IMR-90 (cell line): ENCODE results near the gene PPP1R15A. TPM values are rescaled to one million over a fixed set of nuclear protein-coding genes. Genes with fewer than 3 reads are reported as not detected.

Experiments
- ATAC-seq: fragments of 200-7000 bp; cut with Tn5 transposase; 2 replicates; pipeline ENCODE4 v1.9.1; 2020; ENCODE audit warnings: low read depth, mild to moderate bottlenecking, moderate library complexity
- BruUV-seq: library from RNA; stranded (reverse); fragments of 400-500 nt; replicated peaks from 2 replicates; lab custom pipeline; 2021; lab: Mats Ljungman, UMichigan
- CTCF ChIA-PET: fragments of 300-600 bp; formaldehyde crosslinking; extraction: SDS; loops from one replicate; lab custom pipeline; 2021; ENCODE audit warnings: antibody characterized with exemption; lab: Yijun Ruan, JAX
- POLR2A ChIA-PET: fragments of 300-600 bp; sonication (Branson Sonifier 250); formaldehyde crosslinking; loops from one replicate; lab custom pipeline; 2022; ENCODE audit warnings: antibody characterized with exemption; ENCODE audit not compliant: unreplicated experiment; lab: Charles Lee
- DNase-seq: peaks from one replicate; pipeline ENCODE4 v3.0.0; 2013
- H2AFZ ChIP-seq: replicated peaks from 2 replicates; pipeline ENCODE3; 2013; ENCODE audit warnings: low read length, mild to moderate bottlenecking; ENCODE audit not compliant: poor library complexity
- H2AK5ac ChIP-seq: 2 replicates; pipeline ENCODE4 v1.6.1; 2013; ENCODE audit warnings: low read depth, low read length, inconsistent platforms
- H2AK9ac ChIP-seq: replicated peaks from 2 replicates; pipeline ENCODE3; 2013; ENCODE audit warnings: mild to moderate bottlenecking, low read depth, low read length, moderate library complexity; ENCODE audit not compliant: poor library complexity
- H2BK120ac ChIP-seq: 2 replicates; pipeline ENCODE4 v1.6.1; 2013; ENCODE audit warnings: low read depth, low read length, inconsistent platforms
- H2BK15ac ChIP-seq: 3 replicates; pipeline ENCODE4 v1.6.1; 2013; ENCODE audit warnings: low read depth, low read length, inconsistent platforms
- H2BK20ac ChIP-seq: 2 replicates; pipeline ENCODE4 v1.6.1; 2013; ENCODE audit warnings: low read depth, mild to moderate bottlenecking, inconsistent platforms, low read length, moderate library complexity
- H2BK5ac ChIP-seq: 2 replicates; pipeline ENCODE4 v1.6.1; 2013; ENCODE audit warnings: mild to moderate bottlenecking, low read depth, low read length, inconsistent platforms; ENCODE audit not compliant: poor library complexity, severe bottlenecking
- H3K14ac ChIP-seq: replicated peaks from 2 replicates; pipeline ENCODE4 v1.6.1; 2013; ENCODE audit warnings: low read depth, low read length, inconsistent platforms
- H3K18ac ChIP-seq: 2 replicates; pipeline ENCODE4 v1.6.1; 2013; ENCODE audit warnings: low read depth, low read length, control low read depth
- H3K23ac ChIP-seq: 2 replicates; pipeline ENCODE4 v1.6.1; 2013; ENCODE audit warnings: low read depth, low read length, inconsistent platforms
- H3K27ac ChIP-seq: 2 replicates; pipeline ENCODE4 v1.5.1; 2013; ENCODE audit warnings: mild to moderate bottlenecking, control low read depth, low read length; ENCODE audit not compliant: insufficient read depth
- H3K27me3 ChIP-seq: 2 replicates; pipeline ENCODE4 v1.6.1; 2013; ENCODE audit warnings: low read length; ENCODE audit not compliant: control insufficient read depth, insufficient read depth
- H3K36me3 ChIP-seq: 2 replicates; pipeline ENCODE4 v1.6.1; 2013; ENCODE audit warnings: low read length, mixed read lengths; ENCODE audit not compliant: control insufficient read depth, insufficient read depth
- H3K4ac ChIP-seq: 2 replicates; pipeline ENCODE4 v1.6.1; 2013; ENCODE audit warnings: low read depth, low read length, inconsistent platforms
- H3K4me1 ChIP-seq: 2 replicates; pipeline ENCODE4 v1.6.1; 2013; ENCODE audit warnings: low read length, mixed read lengths; ENCODE audit not compliant: control insufficient read depth, insufficient read depth
- H3K4me2 ChIP-seq: 2 replicates; pipeline ENCODE4 v1.6.1; 2013; ENCODE audit warnings: low read depth, mild to moderate bottlenecking, control low read depth, low read length, moderate library complexity
- H3K4me3 ChIP-seq: 2 replicates; pipeline ENCODE4 v1.5.1; 2013; ENCODE audit warnings: low read depth, mild to moderate bottlenecking, control low read depth, low read length, moderate library complexity; ENCODE audit not compliant: insufficient read depth
- H3K56ac ChIP-seq: 2 replicates; pipeline ENCODE4 v1.6.1; 2013; ENCODE audit warnings: low read length, inconsistent platforms; ENCODE audit not compliant: insufficient read depth; ENCODE audit errors: extremely low read depth
- H3K79me1 ChIP-seq, 2 experiments: 2 replicates each; pipeline ENCODE4 v1.6.1; 2013; ENCODE audit warnings: low read length in 2 of 2, inconsistent platforms in 1 of 2, low read depth in 1 of 2
- H3K9ac ChIP-seq: 2 replicates; pipeline ENCODE4 v1.6.1; 2013; ENCODE audit warnings: low read depth, low read length, control low read depth
- H3K9me1 ChIP-seq: 2 replicates; pipeline ENCODE4 v1.6.1; 2013; ENCODE audit warnings: low read length, inconsistent platforms; ENCODE audit not compliant: insufficient read depth
- H3K9me3 ChIP-seq: 2 replicates; pipeline ENCODE4 v1.6.1; 2013; ENCODE audit warnings: low read length; ENCODE audit not compliant: control insufficient read depth, insufficient read depth
- H4K20me1 ChIP-seq: 2 replicates; pipeline ENCODE4 v1.6.1; 2013; ENCODE audit warnings: low read length, inconsistent platforms; ENCODE audit not compliant: insufficient read depth
- H4K5ac ChIP-seq: 2 replicates; pipeline ENCODE4 v1.6.1; 2013; ENCODE audit warnings: mild to moderate bottlenecking, low read depth, low read length, control low read depth
- H4K8ac ChIP-seq, 2 experiments: 2 replicates each; pipeline ENCODE4 v1.6.1; 2013; ENCODE audit warnings: low read depth in 2 of 2, low read length in 2 of 2, control low read depth in 1 of 2, inconsistent platforms in 1 of 2
- H4K91ac ChIP-seq: 2 replicates; pipeline ENCODE4 v1.6.1; 2013; ENCODE audit warnings: low read depth, low read length, inconsistent platforms; ENCODE audit not compliant: insufficient read depth
- BHLHE40 ChIP-seq: fragments of 150-350 bp; IDR thresholded peaks from 2 replicates; pipeline ENCODE4 v1.6.1; 2016; ENCODE audit warnings: mild to moderate bottlenecking, low read depth, low read length
- CEBPB ChIP-seq: IDR thresholded peaks from 2 replicates; pipeline ENCODE4 v1.6.1; 2012; ENCODE audit warnings: low read depth, low read length, improper control_type of control experiment
- CHD1 ChIP-seq: IDR thresholded peaks from 2 replicates; pipeline ENCODE4 v1.6.1; 2012; ENCODE audit warnings: low read depth, low read length, improper control_type of control experiment
- CTCF ChIP-seq: conservative IDR thresholded peaks from 2 replicates; pipeline ENCODE4 v1.5.1; 2012; ENCODE audit warnings: mild to moderate bottlenecking, low read depth, low read length, improper control_type of control experiment
- ELK1 ChIP-seq: fragments of 150-350 bp; IDR thresholded peaks from 2 replicates; pipeline ENCODE4 v1.6.1; 2016; ENCODE audit warnings: low read depth, mild to moderate bottlenecking, low read length, moderate library complexity, borderline replicate concordance
- FOS ChIP-seq: fragments of 150-350 bp; IDR thresholded peaks from 2 replicates; pipeline ENCODE4 v1.6.1; 2016; ENCODE audit warnings: low read depth, low read length
- MAFK ChIP-seq: IDR thresholded peaks from 2 replicates; pipeline ENCODE4 v1.6.1; 2012; ENCODE audit warnings: low read depth, low read length, improper control_type of control experiment
- MAZ ChIP-seq: IDR thresholded peaks from 2 replicates; pipeline ENCODE4 v1.6.1; 2012; ENCODE audit warnings: low read depth, mild to moderate bottlenecking, low read length, improper control_type of control experiment, moderate library complexity, borderline replicate concordance
- MXI1 ChIP-seq: IDR thresholded peaks from 2 replicates; pipeline ENCODE4 v1.6.1; 2012; ENCODE audit warnings: low read depth, mild to moderate bottlenecking, low read length, moderate library complexity, borderline replicate concordance
- NFE2L2 ChIP-seq: fragments of 150-350 bp; IDR thresholded peaks from 2 replicates; pipeline ENCODE4 v1.6.1; 2016; ENCODE audit warnings: low read depth, mild to moderate bottlenecking, low read length
- POLR2A ChIP-seq: IDR thresholded peaks from 2 replicates; pipeline ENCODE4 v1.6.1; 2012; ENCODE audit warnings: mild to moderate bottlenecking, low read depth, low read length
- RAD21 ChIP-seq: IDR thresholded peaks from 2 replicates; pipeline ENCODE4 v1.6.1; 2012; ENCODE audit warnings: low read length, improper control_type of control experiment
- RCOR1 ChIP-seq: IDR thresholded peaks from 2 replicates; pipeline ENCODE4 v1.6.1; 2012; ENCODE audit warnings: mild to moderate bottlenecking, low read length, improper control_type of control experiment; ENCODE audit not compliant: insufficient replicate concordance
- SMC3 ChIP-seq: fragments of 150-350 bp; IDR thresholded peaks from 2 replicates; pipeline ENCODE4 v1.6.1; 2016; ENCODE audit warnings: low read depth, mild to moderate bottlenecking, antibody characterized with exemption, low read length, moderate library complexity
- USF2 ChIP-seq: fragments of 150-350 bp; IDR thresholded peaks from 2 replicates; pipeline ENCODE4 v1.6.1; 2017; ENCODE audit warnings: mild to moderate bottlenecking, antibody characterized with exemption, low read length, low read depth
- WGBS, 2 experiments: methylation state at CpG; one replicate each; pipeline versions ENCODE4 v1.1.5 to v1.1.7; 2013; ENCODE audit warnings: missing lambda C conversion rate in 2 of 2; ENCODE audit not compliant: insufficient read length in 1 of 2; ENCODE audit errors: extremely low coverage in 2 of 2; 5-methylcytosine and 5-hydroxymethylcytosine counted together
- dilution Hi-C: fragments of 300-500 bp; cut with HindIII; formaldehyde crosslinking; loops from one replicate; pipeline ENCODE4 v1.14.3; 2018; ENCODE audit warnings: low sequenced_read_pairs; ENCODE audit not compliant: unreplicated experiment
- in situ Hi-C: fragments of 300-500 bp; cut with MboI; formaldehyde crosslinking; loops from 3 replicates; pipeline ENCODE4 v1.14.3; 2019; ENCODE audit warnings: low sequenced_read_pairs, inconsistent platforms, mixed read lengths
- intact Hi-C: fragments of 100-400 bp; cut with micrococcal nuclease; formaldehyde crosslinking; loops from 2 replicates; pipeline ENCODE4 v1.10.0; 2022
- polyA plus RNA-seq, 3 experiments: library from polyadenylated mRNA; depleted of rRNA; stranded (reverse); fragments of >200 nt; gene quantifications; 2 replicates each; pipeline ENCODE4 v1.2.3, GENCODE V29; 2012; ENCODE audit warnings: low replicate concordance in 1 of 3
- total RNA-seq: library from RNA; depleted of rRNA; stranded (reverse); fragments of >200 nt; gene quantifications from 2 replicates; pipeline ENCODE4 v1.2.3, GENCODE V29; 2012

PPP1R15A gene
- total and polyA plus RNA-seq, 2 of the 4 experiments (the other 2 are of a cell fraction): 26.7 to 87.7 TPM

GRCh38 chr19:48896191-48896720, 24.0 kb downstream of the PPP1R15A start:
- Histone ChIP-seq H4K20me1 (no peaks in the 10 kb centered on the region), H3K4me2 (peak overlapping the region; percentile 53; the same call in 1 of the 2 replicates), H3K36me3 (no peaks in the 10 kb centered on the region), H2BK120ac (no peak overlapping the region; the same call in 1 of the 2 replicates), H3K9ac (peak overlapping the region; percentile 13; the same call in 1 of the 2 replicates), H2BK20ac (no peak overlapping the region), H3K56ac (no peak overlapping the region), H3K4me1 (peaks cover 2% of the 10 kb centered on the region; the same call in 1 of the 2 replicates), H3K9me1 (no peaks in the 10 kb centered on the region), H3K27me3 (0 out of 2 replicates have a peak, but pooled peaks cover 2% of the 10 kb centered on the region), H4K5ac (no peak overlapping the region; the same call in 1 of the 2 replicates), H3K18ac (no peak overlapping the region), H3K23ac (no peak overlapping the region), H4K91ac (no peak overlapping the region), H2AK9ac (no peak overlapping the region), H2BK15ac (no peak overlapping the region), H2BK5ac (no peak overlapping the region), H2AK5ac (no peak overlapping the region; the same call in 1 of the 2 replicates), H3K9me3 (no peaks in the 10 kb centered on the region), H2AFZ (peak overlapping the region; percentile 93), H3K4me3 (no peak overlapping the region; the same call in 1 of the 2 replicates), H3K79me1 (peaks cover 4 to 11% of the 10 kb centered on the region in 2 experiments; a peak in 3 of 4 replicates), H4K8ac (peak overlapping the region in 1 of 2 experiments; percentile 55; a peak in 1 of 4 replicates), H3K14ac (no peak overlapping the region), H3K27ac (no peak overlapping the region), H3K4ac (no peak overlapping the region)
- ChIA-PET CTCF (no interaction called here), POLR2A (interaction anchor here (0.6 to 1.4 kb wide), 2 partner anchors 20 to 22 kb away, joined by 3 read pairs; no protein-coding TSS in a partner anchor)
- no peak for DNase-seq
- dilution Hi-C loops (no loop called here), intact Hi-C loops (no loop called here), in situ Hi-C loops (no loop called here)
- ATAC-seq: peak; percentile 58
- no TSS peak for BruUV-seq
- WGBS, 2 experiments: 13% methylated on average over 6 of the region's 25 CpGs; no CpG with 5 or more reads in 1 of the 2 experiments
- no peak for TF ChIP-seq MAFK
- TF ChIP-seq RAD21: no peak
- TF ChIP-seq POLR2A: no peak
- TF ChIP-seq MXI1: no peak
- no peak for TF ChIP-seq SMC3
- no peak for TF ChIP-seq MAZ
- TF ChIP-seq CHD1: no peak
- no peak for TF ChIP-seq CTCF
- TF ChIP-seq RCOR1: no peak
- TF ChIP-seq NFE2L2: no peak
- no peak for TF ChIP-seq CEBPB
- TF ChIP-seq ELK1: no peak
- TF ChIP-seq USF2: no peak
- no peak for TF ChIP-seq BHLHE40
- no peak for TF ChIP-seq FOS
